HuH-7.5 (cell line): Measurements from ENCODE around the gene U2AF1L4.

Experiments
- DNase-seq: peaks from one replicate; pipeline ENCODE4 v3.0.0; 2011; ENCODE audit warnings: low spot score

U2AF1L4 gene

DNA sequence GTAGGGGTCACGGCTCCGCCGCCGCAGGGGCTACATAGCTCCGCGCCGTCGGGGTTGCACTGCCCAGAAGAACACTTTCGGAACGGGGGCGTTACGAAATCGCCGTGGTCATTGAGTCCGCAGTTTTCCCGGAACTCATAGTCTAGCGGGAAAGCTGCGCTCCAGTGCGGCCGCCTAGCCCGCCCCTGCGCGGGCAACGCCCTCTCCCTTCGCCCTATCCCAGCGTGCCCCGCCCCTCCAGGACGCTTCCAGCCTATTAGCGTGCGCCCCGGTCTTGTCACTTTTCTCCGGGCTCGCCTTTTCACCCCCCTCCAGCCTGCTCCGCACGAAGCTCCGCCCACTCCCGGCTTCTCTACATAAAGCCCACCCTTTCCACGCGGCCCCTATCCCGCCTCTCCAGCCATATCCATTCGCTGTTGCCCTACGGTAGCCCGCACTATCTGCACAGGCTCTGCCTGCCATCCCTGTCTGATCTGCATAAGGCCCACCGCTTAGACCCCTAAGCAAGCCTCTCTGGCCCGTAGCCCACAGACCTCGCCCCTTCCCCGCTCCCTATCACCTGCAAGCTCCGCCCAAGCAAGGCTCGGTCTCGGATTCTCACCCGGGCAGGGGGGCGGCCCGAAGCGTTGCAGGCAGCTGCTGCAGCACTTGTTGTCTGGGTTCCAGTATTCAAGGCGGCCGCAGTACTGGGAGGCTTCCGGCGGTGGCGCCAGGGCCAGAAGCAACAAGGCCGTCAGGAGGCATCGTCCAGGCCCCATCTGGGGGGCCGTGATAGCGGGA lies 4.6 kb downstream of the U2AF1L4 start:
- DNase-seq: peak; percentile 99

DNA sequence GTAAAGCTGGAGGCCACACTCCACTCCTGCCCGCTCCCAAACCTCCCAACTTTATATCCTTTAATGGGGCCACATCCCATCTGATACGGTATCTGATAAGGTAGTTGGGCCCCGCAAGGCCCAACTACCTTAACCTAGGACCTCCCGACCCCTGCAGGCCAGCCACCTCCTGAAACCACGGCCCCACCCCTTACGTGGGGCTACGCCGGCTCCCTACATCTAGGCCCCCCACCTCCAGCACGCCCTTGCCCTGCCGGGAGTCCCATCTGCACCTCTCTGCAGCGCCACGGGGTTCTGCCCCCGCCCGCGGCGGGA lies 5.2 kb downstream of the U2AF1L4 start:
- no peak for DNase-seq

GRCh38 chr19:35739275-35740107 lies 5.7 kb downstream of the U2AF1L4 start:
- no peak for DNase-seq

- no peak for DNase-seq
Measured at GRCh38 chr19:35738887-35739229, 6.4 kb downstream of the U2AF1L4 start.

- no peak for DNase-seq
Measured at GRCh38 chr19:35738021-35738886, 7.0 kb downstream of the U2AF1L4 start.

GRCh38 chr19:35736913-35737886 lies 8.0 kb downstream of the U2AF1L4 start:
- no peak for DNase-seq

DNA sequence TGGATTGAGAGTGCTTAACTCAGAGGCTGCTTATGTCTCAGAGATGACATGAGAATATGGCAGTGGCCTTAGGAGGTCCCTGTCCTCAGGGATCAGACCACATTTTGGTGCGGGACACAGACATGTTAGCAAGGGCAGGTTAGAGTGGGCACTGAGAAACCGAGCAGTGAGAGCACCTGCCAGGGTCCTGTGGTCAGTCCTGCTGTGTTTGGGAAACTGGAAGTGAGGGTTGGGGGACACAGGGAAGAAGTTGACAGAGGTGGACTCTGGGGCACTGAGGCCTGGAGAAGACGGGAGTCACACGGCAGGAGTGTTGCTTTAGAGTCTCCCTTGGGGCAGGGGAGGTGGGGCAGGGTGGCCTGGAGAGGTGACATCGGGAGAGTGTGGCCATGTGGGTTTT lies 10.3 kb downstream of the U2AF1L4 start:
- no peak for DNase-seq

DNA sequence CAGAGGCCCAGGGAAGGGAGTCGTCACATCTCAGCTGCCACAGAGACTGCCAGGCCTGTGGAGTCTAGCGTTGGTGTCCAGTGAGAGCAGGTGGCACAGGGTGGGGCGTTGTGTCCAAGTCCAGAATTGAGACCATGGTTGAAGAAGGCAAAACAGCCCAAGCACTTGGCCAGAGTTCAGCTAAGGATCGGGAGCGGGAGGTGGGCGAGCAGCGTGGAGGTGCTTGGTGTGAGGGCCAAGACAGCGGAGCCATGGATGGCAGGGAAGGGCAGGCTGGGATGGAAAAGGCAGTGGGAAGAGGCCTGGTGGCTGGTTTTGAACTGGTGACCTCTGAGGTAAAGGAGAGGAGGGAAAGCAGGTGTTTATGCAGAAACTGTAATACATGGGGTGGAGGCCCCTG lies 10.9 kb downstream of the U2AF1L4 start:
- DNase-seq: no peak

DNA sequence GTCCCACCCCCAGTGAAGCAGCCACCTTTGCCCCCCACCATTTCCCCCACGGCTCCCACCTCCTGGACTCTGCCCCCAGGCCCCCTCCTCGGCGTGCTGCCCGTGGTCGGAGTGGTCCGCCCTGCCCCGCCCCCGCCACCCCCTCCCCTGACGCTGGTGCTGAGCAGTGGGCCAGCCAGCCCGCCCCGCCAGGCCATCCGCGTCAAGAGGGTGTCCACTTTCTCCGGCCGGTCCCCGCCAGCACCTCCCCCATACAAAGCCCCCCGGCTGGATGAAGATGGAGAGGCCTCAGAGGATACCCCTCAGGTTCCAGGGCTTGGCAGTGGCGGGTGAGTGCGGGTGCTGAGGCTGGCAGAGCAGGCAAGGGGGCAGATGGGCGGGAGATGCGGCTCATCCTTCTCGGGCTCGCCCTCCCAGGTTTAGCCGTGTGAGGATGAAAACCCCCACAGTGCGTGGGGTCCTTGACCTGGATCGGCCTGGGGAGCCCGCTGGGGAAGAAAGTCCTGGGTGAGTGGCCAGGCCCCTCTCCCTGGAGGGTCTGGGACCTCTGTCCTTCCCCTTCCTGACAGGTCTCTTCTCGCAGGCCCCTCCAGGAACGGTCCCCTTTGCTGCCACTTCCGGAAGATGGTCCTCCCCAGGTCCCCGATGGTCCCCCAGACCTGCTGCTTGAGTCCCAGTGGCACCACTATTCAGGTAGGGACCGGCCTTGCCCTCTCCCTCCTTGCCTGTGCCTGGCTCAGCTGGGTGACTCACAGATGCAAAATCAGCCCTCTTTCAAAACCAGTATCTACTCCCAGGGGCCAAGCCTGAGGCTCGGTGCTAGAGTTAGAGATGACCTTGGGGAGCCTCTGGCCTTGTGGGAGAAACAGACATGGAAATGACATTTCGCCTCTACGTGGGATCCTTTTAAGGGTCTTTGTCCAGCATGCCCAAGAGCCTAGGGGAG lies 11.8 kb downstream of the U2AF1L4 start:
- DNase-seq: no peak

DNA sequence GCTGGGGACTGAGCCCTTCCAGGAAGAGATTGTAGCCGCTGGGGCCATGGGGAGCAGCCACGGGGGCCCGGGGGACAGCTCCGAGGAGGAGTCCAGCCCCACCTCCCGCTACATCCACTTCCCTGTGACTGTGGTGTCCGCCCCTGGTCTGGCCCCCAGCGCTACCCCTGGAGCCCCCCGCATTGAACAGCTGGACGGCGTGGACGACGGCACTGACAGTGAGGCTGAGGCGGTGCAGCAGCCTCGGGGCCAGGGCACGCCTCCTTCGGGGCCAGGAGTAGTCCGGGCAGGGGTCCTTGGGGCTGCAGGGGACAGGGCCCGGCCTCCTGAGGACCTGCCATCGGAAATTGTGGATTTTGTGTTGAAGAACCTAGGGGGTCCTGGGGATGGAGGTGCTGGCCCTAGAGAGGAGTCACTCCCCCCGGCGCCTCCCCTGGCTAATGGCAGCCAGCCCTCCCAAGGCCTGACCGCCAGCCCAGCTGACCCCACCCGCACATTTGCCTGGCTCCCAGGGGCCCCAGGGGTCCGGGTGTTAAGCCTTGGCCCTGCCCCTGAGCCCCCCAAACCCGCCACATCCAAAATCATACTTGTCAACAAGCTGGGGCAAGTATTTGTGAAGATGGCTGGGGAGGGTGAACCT lies 12.6 kb downstream of the U2AF1L4 start:
- DNase-seq: no peak

DNA sequence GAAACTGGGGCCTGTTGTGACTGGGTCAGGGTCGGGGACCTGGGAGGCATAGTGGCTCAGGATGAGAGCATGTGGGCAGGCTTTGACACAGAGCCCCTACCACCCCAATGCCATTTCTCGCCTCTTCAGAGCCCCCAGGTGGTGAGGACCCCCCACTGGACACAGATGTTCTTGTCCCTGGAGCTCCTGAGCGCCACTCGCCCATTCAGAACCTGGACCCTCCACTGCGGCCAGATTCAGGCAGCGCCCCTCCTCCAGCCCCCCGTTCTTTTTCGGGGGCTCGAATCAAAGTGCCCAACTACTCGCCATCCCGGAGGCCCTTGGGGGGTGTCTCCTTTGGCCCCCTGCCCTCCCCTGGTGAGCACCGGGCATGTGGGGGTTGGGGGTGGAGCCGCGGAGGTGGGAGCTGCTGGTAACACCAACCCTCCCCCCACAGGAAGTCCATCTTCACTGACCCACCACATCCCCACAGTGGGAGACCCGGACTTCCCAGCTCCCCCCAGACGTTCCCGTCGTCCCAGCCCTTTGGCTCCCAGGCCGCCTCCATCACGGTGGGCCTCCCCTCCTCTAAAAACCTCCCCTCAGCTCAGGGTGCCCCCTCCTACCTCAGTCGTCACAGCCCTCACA lies 13.3 kb downstream of the U2AF1L4 start:
- no peak for DNase-seq

DNA sequence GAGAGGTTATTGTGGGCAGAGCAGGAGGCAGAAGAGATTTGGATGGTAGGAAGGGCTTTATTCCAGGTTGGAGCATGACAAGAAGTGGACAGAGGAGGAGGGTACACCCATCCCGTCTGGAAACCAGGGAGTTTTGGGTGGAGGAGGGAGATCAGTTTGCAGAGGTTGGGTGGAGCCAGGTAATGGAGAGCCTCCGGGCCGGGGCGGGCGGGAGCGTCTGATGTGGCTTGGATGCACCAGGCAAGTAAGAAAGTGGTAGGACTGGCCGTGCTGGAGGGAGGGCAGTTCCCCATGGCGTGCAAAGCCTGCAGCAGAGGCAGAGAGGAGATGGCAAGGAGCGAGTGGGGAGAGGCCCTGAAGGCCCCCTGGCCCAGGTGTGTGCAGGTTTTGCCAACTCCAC lies 13.9 kb downstream of the U2AF1L4 start:
- DNase-seq: no peak

DNA sequence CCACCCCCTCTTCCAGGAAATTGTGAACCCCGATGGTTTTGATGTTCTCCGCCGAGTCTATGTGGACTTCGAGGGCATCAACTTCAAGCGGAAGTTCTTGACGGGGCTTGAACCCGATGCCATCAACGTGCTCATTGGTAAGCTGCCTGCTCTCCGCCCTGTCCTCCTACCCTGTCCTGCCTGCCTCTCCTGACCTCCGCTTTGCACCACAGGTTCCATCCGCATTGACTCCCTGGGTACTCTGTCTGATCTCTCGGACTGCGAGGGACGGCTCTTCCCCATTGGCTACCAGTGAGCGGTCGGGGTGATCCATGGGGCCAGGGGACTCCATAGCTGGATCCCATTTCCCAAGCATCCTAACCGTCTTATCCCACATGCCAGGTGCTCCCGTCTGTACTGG lies 14.9 kb downstream of the U2AF1L4 start:
- no peak for DNase-seq

GRCh38 chr19:35729763-35730162 lies 15.5 kb downstream of the U2AF1L4 start:
- no peak for DNase-seq

- DNase-seq: no peak
Measured at GRCh38 chr19:35729021-35729420, 16.2 kb downstream of the U2AF1L4 start.

- no peak for DNase-seq
Measured at GRCh38 chr19:35727956-35728706, 17.1 kb downstream of the U2AF1L4 start.

- no peak for DNase-seq
Measured at GRCh38 chr19:35727053-35727955, 17.9 kb downstream of the U2AF1L4 start.
